ENCODE measurements around the gene EIF3D.

Gene EIF3D

GRCh38 chr22:36528795-36529751 lies at the start of gene EIF3D:
Gene EIF3D (minus strand): TSS chr22:36529166. CDS start chr22:36526121, 3,045 bp downstream.
- DNase-seq, result peak; percentile 98

GRCh38 chr22:36578619-36579018 lies 49.7 kb upstream of the EIF3D start:
- DNase-seq, result no peak

GRCh38 chr22:36577019-36577418 lies 48.1 kb upstream of the EIF3D start:
- no peak for DNase-seq

- no peak for DNase-seq
Measured at GRCh38 chr22:36574728-36575127, 45.8 kb upstream of the EIF3D start.

GRCh38 chr22:36573815-36574363 lies 44.9 kb upstream of the EIF3D start:
- no peak for DNase-seq

- no peak for DNase-seq
Measured at GRCh38 chr22:36571991-36572390, 43.0 kb upstream of the EIF3D start.

- DNase-seq, result no peak
Measured at GRCh38 chr22:36569999-36570398, 41.0 kb upstream of the EIF3D start.

GRCh38 chr22:36568846-36569245 lies 39.9 kb upstream of the EIF3D start:
- no peak for DNase-seq

- no peak for DNase-seq
Measured at GRCh38 chr22:36566720-36567119, 37.8 kb upstream of the EIF3D start.

- no peak for DNase-seq
Measured at GRCh38 chr22:36565686-36566085, 36.7 kb upstream of the EIF3D start.

- no peak for DNase-seq
Measured at GRCh38 chr22:36565159-36565507, 36.2 kb upstream of the EIF3D start.

- DNase-seq, result no peak
Measured at GRCh38 chr22:36564422-36565158, 35.6 kb upstream of the EIF3D start.

GRCh38 chr22:36563898-36564297 lies 34.9 kb upstream of the EIF3D start:
- no peak for DNase-seq

GRCh38 chr22:36563444-36563843 lies 34.5 kb upstream of the EIF3D start:
- DNase-seq, result no peak

- no peak for DNase-seq
Measured at GRCh38 chr22:36563001-36563400, 34.0 kb upstream of the EIF3D start.

- DNase-seq, result no peak
Measured at GRCh38 chr22:36562261-36562835, 33.4 kb upstream of the EIF3D start.

GRCh38 chr22:36561291-36561811 lies 32.4 kb upstream of the EIF3D start:
- no peak for DNase-seq

GRCh38 chr22:36560001-36560400 lies 31.0 kb upstream of the EIF3D start:
- no peak for DNase-seq

- no peak for DNase-seq
Measured at GRCh38 chr22:36554098-36554497, 25.1 kb upstream of the EIF3D start.

GRCh38 chr22:36552289-36552688 lies 23.3 kb upstream of the EIF3D start:
- no peak for DNase-seq

- DNase-seq, result no peak
Measured at GRCh38 chr22:36550701-36551495, 21.9 kb upstream of the EIF3D start.

- no peak for DNase-seq
Measured at GRCh38 chr22:36549033-36549432, 20.1 kb upstream of the EIF3D start.
